Breast epithelium (tissue), 3 donors: ENCODE results near the gene EFHD1.

ENCODE experiments used
- POLR2AphosphoS5 ChIP-seq, 3 donors: sonication (generic); formaldehyde crosslinking; IDR thresholded peaks; one replicate each; pipeline ENCODE4 v1.6.1; 2017; ENCODE audit warnings: antibody characterized with exemption in 3 of 3
- TF ChIP-seq, protein P1 (sequence below), 3 donors: fragments of 450-650 bp; IDR thresholded peaks; one replicate each; pipeline ENCODE4 v1.5.1; 2016 to 2017; ENCODE audit warnings: antibody characterized with exemption in 3 of 3, mild to moderate bottlenecking in 3 of 3, moderate library complexity in 3 of 3

DNA sequence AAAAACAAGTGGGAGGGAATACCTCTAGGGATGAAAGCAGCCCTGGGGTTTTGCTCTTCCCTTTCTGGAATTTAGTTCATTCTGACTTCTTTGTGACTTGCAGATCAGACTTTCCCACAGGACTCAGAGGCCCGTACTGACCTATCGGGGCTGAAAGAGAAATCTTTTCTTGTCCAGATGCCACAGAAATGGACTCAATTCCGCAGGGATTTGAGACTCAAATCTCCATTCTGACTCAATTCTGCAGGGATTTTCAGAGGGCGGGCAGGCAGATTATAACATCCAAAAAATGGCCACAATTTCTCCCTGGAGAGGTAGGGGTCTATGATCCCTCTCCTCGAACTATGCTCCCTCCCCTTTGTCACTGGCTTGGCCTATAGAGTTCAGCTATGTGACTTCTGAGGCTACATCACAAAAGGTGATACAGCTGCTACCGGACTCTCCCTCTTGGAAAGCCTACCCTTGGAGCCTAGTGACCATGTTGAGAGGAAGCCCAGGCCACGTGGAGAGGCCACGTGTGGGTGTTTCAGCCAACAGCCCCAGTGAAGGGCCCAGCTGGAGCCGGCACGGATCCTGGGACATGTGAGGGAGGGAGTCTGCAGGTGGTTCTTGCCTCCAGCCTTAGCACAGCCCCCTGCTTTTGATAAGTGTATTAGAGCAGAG is 4.8 kb upstream of the EFHD1 start:
- TF ChIP-seq, protein P1, sequence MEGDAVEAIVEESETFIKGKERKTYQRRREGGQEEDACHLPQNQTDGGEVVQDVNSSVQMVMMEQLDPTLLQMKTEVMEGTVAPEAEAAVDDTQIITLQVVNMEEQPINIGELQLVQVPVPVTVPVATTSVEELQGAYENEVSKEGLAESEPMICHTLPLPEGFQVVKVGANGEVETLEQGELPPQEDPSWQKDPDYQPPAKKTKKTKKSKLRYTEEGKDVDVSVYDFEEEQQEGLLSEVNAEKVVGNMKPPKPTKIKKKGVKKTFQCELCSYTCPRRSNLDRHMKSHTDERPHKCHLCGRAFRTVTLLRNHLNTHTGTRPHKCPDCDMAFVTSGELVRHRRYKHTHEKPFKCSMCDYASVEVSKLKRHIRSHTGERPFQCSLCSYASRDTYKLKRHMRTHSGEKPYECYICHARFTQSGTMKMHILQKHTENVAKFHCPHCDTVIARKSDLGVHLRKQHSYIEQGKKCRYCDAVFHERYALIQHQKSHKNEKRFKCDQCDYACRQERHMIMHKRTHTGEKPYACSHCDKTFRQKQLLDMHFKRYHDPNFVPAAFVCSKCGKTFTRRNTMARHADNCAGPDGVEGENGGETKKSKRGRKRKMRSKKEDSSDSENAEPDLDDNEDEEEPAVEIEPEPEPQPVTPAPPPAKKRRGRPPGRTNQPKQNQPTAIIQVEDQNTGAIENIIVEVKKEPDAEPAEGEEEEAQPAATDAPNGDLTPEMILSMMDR (IDR thresholded peaks at IDR 0.05): no peak
- TF ChIP-seq POLR2AphosphoS5 (IDR thresholded peaks at IDR 0.05): no peak
